Osteoblast (primary cell): Measurements from ENCODE around the gene C7orf25. TPM values are rescaled to one million over a fixed set of nuclear protein-coding genes. Genes with fewer than 3 reads are reported as not detected.
A peak's percentile ranks its signal among the peaks of the same experiment; 100 is the strongest.

Experiments
- DNase-seq: peaks from one replicate; pipeline ENCODE4 v3.0.0; 2011; ENCODE audit warnings: low spot score, mixed read lengths; ENCODE audit not compliant: insufficient read length; ENCODE audit errors: missing footprints
- H2AFZ ChIP-seq: 2 replicates; pipeline ENCODE4 v1.6.0; 2011; ENCODE audit warnings: mild to moderate bottlenecking, low read length
- H3K27ac ChIP-seq: 2 replicates; pipeline ENCODE4 v1.5.1; 2011; ENCODE audit warnings: mild to moderate bottlenecking, low read depth, low read length, moderate library complexity
- H3K27me3 ChIP-seq: 2 replicates; pipeline ENCODE4 v1.6.0; 2012; ENCODE audit warnings: mild to moderate bottlenecking, control low read depth, inconsistent platforms, low read length, moderate library complexity; ENCODE audit not compliant: insufficient read depth
- H3K36me3 ChIP-seq: 2 replicates; pipeline ENCODE4 v1.5.1; 2011; ENCODE audit warnings: mild to moderate bottlenecking, low read length, control low read depth, moderate library complexity; ENCODE audit not compliant: insufficient read depth
- H3K4me1 ChIP-seq: 2 replicates; pipeline ENCODE4 v1.5.1; 2011; ENCODE audit warnings: mild to moderate bottlenecking, low read length, control low read depth, moderate library complexity; ENCODE audit not compliant: insufficient read depth
- H3K4me2 ChIP-seq: 2 replicates; pipeline ENCODE4 v1.6.0; 2011; ENCODE audit warnings: mild to moderate bottlenecking, low read length; ENCODE audit not compliant: insufficient read depth
- H3K4me3 ChIP-seq: fragments of 200-600 bp; sonication (generic); 3 replicates; pipeline ENCODE4 v1.5.1; 2012; ENCODE audit warnings: mild to moderate bottlenecking, low read length, inconsistent platforms; ENCODE audit not compliant: insufficient read depth
- H3K79me2 ChIP-seq: 2 replicates; pipeline ENCODE4 v1.6.0; 2012; ENCODE audit warnings: mild to moderate bottlenecking, low read length, control low read depth, inconsistent platforms; ENCODE audit not compliant: insufficient read depth
- H3K9me3 ChIP-seq: 2 replicates; pipeline ENCODE4 v1.5.1; 2011; ENCODE audit warnings: low read depth, low read length, control low read depth
- H4K20me1 ChIP-seq: 2 replicates; pipeline ENCODE4 v1.6.0; 2012; ENCODE audit warnings: mild to moderate bottlenecking, low read length, control low read depth; ENCODE audit not compliant: insufficient read depth
- CTCF ChIP-seq: IDR thresholded peaks from 2 replicates; pipeline ENCODE4 v1.5.1; 2011; ENCODE audit warnings: mild to moderate bottlenecking, low read depth, low read length, moderate library complexity; ENCODE audit errors: extremely low read depth
- total RNA-seq: library from RNA; depleted of rRNA; stranded (reverse); fragments of >200 nt; gene quantifications from 2 replicates; pipeline ENCODE4 v1.2.3, GENCODE V29; 2012

The C7orf25 gene
- total RNA-seq, result 8.0 and 8.7 TPM in 2 replicates

DNA sequence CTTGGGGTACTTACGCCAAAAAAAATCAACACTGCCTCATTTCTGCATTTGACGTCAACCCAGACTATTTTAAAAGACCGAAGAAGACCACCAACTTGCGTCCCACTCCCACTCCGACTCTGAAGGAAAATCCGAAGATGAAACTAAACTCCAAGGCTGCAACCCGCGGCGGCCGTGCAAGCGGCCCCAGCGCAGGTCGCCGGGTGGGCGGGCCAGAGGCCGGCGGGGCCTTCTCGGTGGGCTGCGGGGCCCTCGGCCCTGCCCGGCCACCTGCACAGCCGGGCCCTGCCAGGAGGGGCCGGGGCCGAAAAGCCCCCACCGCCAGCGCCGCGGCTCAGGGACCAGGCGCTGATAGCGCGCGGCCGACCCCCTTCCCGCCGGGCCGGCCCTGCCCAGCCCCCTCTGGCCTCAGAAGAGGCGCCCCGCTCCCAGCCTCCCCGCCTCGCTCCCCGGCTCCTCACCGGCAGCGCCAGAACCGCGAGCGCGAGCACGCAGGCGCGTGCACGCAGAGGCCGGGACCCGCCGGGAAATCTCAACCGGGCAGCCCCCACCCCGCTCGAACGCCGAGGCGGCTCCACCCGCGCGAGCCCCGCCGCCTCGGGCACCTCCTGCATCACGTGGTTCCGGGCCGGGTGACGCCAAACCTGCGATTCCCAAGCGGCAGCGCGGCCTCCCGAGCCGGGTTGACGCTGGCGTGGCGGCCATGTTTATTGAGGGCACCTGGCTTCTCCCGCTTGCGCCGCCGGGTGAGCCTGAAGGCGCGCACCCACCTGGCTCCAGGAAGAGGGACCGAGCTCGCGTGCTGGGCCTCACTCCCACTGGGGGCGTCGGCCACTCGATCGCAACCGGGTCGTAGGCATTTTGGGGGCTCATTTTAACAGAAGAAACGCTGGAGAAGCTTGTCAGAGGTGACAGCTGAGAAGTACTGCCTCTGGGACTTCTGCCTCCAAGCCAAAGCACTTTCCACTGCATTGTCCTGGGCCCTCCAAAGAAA, at the start of gene C7orf25:
TSS of gene C7orf25 (minus strand) at position 617 of the 994 bp plus-strand sequence. CDS start 1,170 bp downstream, outside the sequence.
- DNase-seq, result peak; percentile 98
- TF ChIP-seq CTCF, result no peak
- H3K9me3 ChIP-seq, result no peaks in the 10 kb centered on the region
- H3K4me2 ChIP-seq, result peak within 1 kb of the TSS; percentile 91
- H2AFZ ChIP-seq, result peak within 1 kb of the TSS; percentile 87
- H4K20me1 ChIP-seq, result peaks cover 11% of the 10 kb centered on the region
- peaks cover 10% of the 10 kb centered on the region for H3K36me3 ChIP-seq
- H3K27me3 ChIP-seq, result no peaks in the 10 kb centered on the region
- peak within 1 kb of the TSS; percentile 37 for H3K27ac ChIP-seq
- H3K79me2 ChIP-seq, result peaks cover 22% of the 10 kb centered on the region
- H3K4me1 ChIP-seq, result peaks cover 38% of the 10 kb centered on the region
- peak within 1 kb of the TSS; percentile 78 for H3K4me3 ChIP-seq

DNA sequence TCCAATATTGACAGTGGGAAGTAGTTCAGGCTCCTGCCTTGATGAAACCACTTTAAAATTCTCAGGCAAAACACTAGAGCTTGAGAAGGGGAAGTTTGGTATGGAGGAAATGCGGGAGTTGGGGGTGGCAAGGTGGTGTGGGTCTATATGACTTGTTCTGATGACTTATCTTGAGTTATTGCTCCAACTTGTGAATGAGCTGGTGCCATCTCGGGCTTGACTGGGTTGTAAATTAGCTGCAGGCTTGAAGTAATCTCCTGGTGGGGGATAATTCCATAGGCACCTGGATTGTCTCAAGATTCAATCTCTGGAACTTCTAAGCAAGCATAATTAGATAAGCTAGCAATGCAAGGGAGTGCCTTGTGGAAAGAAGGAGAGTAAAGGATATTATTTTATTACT, 49.3 kb upstream of the C7orf25 start:
- no peak for TF ChIP-seq CTCF
- Histone ChIP-seq H3K27me3 (peaks cover 20% of the 10 kb centered on the region), H3K4me2 (no peak overlapping the region), H3K9me3 (no peaks in the 10 kb centered on the region), H4K20me1 (no peaks in the 10 kb centered on the region), H3K4me3 (no peak overlapping the region), H3K27ac (no peak overlapping the region), H2AFZ (no peak overlapping the region), H3K36me3 (no peaks in the 10 kb centered on the region), H3K79me2 (no peaks in the 10 kb centered on the region), H3K4me1 (peaks cover 3% of the 10 kb centered on the region)
- DNase-seq, result no peak

- H2AFZ ChIP-seq, result no peak overlapping the region
- H3K4me2 ChIP-seq, result no peak overlapping the region
- H3K36me3 ChIP-seq, result no peaks in the 10 kb centered on the region
- no peak for TF ChIP-seq CTCF
- no peaks in the 10 kb centered on the region for H3K9me3 ChIP-seq
- no peak for DNase-seq
- peaks cover 3% of the 10 kb centered on the region for H3K4me1 ChIP-seq
- peaks cover 20% of the 10 kb centered on the region for H3K27me3 ChIP-seq
- H4K20me1 ChIP-seq, result no peaks in the 10 kb centered on the region
- no peak overlapping the region for H3K27ac ChIP-seq
- no peak overlapping the region for H3K4me3 ChIP-seq
- H3K79me2 ChIP-seq, result no peaks in the 10 kb centered on the region
Measured at GRCh38 chr7:42960762-42961161, 48.9 kb upstream of the C7orf25 start.

- Histone ChIP-seq H3K9me3 (no peaks in the 10 kb centered on the region), H3K79me2 (no peaks in the 10 kb centered on the region), H3K27ac (no peak overlapping the region), H4K20me1 (no peaks in the 10 kb centered on the region), H3K4me1 (no peaks in the 10 kb centered on the region), H3K4me3 (no peak overlapping the region), H3K36me3 (no peaks in the 10 kb centered on the region), H2AFZ (no peak overlapping the region), H3K27me3 (peaks cover 20% of the 10 kb centered on the region), H3K4me2 (no peak overlapping the region)
- no peak for TF ChIP-seq CTCF
- no peak for DNase-seq
Measured at GRCh38 chr7:42959549-42959948, 47.7 kb upstream of the C7orf25 start.
